AG04450 (cell line): ENCODE results near the gene MGST2. TPM values are rescaled to one million over a fixed set of nuclear protein-coding genes. Genes with fewer than 3 reads are reported as not detected.

Experiments used
- CTCF ChIA-PET: fragments of 300-600, 350-600 bp; formaldehyde crosslinking; extraction: SDS; loops from one replicate; lab custom pipeline; 2022; ENCODE audit warnings: antibody characterized with exemption, inconsistent platforms; lab: Charles Lee
- POLR2A ChIA-PET: fragments of 350-600 bp; formaldehyde crosslinking; extraction: SDS; loops from one replicate; lab custom pipeline; 2021; ENCODE audit warnings: antibody characterized with exemption, inconsistent platforms; lab: Yijun Ruan, JAX
- DNase-seq: peaks from one replicate; pipeline ENCODE4 v3.0.0-alpha.2; 2011; ENCODE audit warnings: low read depth, low spot score
- H3K27ac ChIP-seq: one replicate; pipeline ENCODE4 v1.5.1; 2012; ENCODE audit warnings: low read depth, low read length, control low read depth
- H3K27me3 ChIP-seq: one replicate; pipeline ENCODE4 v1.6.0; 2012; ENCODE audit warnings: low read length; ENCODE audit not compliant: control insufficient read depth, insufficient read depth
- H3K4me3 ChIP-seq: 2 replicates; pipeline ENCODE4 v1.5.1; 2011; ENCODE audit warnings: mild to moderate bottlenecking, low read depth, low read length, control low read depth
- H3K9me3 ChIP-seq: 2 replicates; pipeline ENCODE4 v1.5.1; 2012; ENCODE audit warnings: low read length; ENCODE audit not compliant: control insufficient read depth, insufficient read depth
- polyA plus RNA-seq: library from polyadenylated mRNA; depleted of rRNA; stranded (reverse); fragments of >200 nt; gene quantifications from 2 replicates; pipeline ENCODE4 v1.2.3, GENCODE V29; 2011
- TF ChIP-seq, protein P1 (sequence below): IDR thresholded peaks from 2 replicates; pipeline ENCODE4 v1.5.1; 2011; ENCODE audit warnings: low read depth, low read length, control low read depth, inconsistent platforms

MGST2 gene
- polyA plus RNA-seq, 1 experiment = 21.9 TPM

DNA sequence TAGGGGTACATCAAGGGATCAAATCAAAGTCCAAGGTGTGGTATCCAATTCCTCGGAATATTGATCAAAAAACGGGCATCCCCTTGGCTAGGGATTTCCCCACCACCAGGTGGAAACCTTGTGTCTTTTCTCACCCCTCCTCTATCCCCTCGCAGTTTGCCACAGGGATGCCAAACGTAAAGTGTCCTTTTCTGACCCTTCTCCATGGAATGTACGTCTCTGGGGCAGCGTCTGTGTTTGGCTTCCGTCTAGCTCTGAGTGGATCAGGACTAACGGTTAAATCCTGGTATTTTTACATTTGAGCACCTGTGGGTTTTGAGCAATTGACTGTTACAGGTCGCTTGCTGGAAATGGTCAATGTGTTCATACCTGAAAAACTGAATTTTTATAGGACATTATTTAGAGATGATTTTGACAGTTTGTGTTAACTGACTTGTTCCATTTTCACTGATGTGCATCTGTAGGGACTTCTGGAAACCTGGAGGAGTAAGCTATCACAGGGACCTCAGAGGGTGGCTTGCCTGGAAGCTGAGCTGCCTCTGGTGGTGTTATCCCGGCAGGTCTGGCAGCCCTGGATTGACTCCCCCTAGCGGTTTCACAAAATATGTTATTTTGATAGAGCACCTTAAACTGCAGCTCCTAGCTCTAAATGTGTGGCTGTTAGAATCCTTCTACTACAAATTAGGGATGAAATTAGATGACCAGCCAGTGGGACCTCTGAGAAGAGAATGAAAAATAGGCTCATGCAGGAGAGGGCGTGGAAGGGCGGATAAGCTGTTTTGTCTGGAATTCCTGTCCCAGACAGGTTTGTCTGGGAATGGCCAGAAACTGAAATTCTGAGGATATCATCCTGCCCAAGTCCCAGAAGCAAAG lies 8.8 kb upstream of the MGST2 start:
- H3K27ac ChIP-seq = no peak overlapping the region
- POLR2A ChIA-PET = interaction anchor here (0.7 kb wide), 1 partner anchor 902 kb away, joined by 5 read pairs; no protein-coding TSS in a partner anchor

DNA sequence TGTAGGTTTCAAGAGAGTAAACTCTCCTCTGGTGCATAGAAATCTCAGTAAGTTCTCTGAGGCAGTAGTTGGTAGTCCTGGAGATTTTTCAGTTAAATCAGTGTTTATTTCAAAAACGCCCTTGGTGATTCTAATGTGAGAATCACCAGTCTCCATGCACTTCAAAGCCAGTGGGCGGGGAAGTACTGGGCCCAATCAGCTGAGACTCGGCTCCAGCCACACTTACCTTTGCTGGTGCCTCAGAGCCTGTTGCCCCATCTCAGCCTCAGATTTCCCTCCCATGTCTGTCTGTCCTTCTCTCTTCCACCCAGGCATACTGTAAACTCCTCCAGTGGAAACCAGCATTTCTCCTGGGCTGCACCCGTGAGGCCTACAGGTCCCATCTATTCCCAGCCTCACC lies 7.4 kb upstream of the MGST2 start:
- TF ChIP-seq, protein P1, sequence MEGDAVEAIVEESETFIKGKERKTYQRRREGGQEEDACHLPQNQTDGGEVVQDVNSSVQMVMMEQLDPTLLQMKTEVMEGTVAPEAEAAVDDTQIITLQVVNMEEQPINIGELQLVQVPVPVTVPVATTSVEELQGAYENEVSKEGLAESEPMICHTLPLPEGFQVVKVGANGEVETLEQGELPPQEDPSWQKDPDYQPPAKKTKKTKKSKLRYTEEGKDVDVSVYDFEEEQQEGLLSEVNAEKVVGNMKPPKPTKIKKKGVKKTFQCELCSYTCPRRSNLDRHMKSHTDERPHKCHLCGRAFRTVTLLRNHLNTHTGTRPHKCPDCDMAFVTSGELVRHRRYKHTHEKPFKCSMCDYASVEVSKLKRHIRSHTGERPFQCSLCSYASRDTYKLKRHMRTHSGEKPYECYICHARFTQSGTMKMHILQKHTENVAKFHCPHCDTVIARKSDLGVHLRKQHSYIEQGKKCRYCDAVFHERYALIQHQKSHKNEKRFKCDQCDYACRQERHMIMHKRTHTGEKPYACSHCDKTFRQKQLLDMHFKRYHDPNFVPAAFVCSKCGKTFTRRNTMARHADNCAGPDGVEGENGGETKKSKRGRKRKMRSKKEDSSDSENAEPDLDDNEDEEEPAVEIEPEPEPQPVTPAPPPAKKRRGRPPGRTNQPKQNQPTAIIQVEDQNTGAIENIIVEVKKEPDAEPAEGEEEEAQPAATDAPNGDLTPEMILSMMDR = no peak
- CTCF ChIA-PET = interaction anchor here (0.6 to 13.9 kb wide), 22 partner anchors 9 to 951 kb away, joined by 3 to 232 read pairs (median 4); partner anchors contain the start of gene MGST2
- no peak for DNase-seq

More for the DNA sequence above, 8.8 kb upstream of the MGST2 start:
- TF ChIP-seq, protein P1 = peak; percentile 92
- H3K9me3 ChIP-seq = no peaks in the 10 kb centered on the region
- CTCF ChIA-PET = interaction anchor here (0.6 to 13.9 kb wide), 57 partner anchors 10 to 953 kb away, joined by 3 to 232 read pairs (median 4); partner anchors contain the start of gene MGST2
- peak; percentile 51 for DNase-seq
- H3K27me3 ChIP-seq = no peaks in the 10 kb centered on the region
- no peak overlapping the region for H3K4me3 ChIP-seq

DNA sequence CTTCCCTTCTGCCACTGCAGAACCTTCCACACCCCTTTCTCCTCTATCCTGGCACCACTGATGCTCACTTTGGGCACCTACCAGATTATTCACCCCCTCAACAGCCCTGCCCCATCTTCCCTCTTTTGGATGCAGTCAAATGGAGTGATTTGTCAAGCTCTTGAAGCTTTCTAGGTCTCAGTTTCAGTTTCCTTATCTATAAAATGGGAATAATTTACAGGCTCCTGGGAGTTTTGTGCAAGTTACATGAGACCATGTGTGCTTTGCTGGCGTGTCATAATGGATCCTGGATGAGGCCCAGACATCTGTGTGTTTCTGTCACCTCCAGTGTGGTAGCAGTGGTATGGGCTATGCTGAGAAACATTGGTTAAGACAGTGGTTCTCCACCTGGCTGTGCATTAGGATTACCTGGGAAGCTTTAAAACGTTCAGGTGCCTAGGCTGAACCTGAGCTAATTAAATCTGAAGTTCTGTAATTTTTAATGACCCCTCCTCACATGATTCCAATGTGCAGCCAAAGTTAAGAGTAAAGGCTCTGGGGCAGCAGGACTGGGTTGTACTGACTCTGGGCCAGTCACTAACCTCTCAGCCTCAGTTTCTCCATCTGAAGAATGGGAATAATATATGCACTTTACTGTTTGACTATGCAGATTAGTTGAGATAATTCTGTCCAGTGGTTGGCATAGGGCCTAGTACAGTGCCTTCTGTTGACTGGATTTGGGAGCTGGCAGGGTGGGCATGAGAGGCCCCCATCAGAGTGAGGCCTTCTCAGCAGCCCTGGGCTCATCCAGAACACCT lies 6.8 kb upstream of the MGST2 start:
- TF ChIP-seq, protein P1 = no peak
- no peaks in the 10 kb centered on the region for H3K27me3 ChIP-seq
- no peak overlapping the region for H3K27ac ChIP-seq
- H3K9me3 ChIP-seq = no peaks in the 10 kb centered on the region
- ChIA-PET POLR2A (no interaction called here), CTCF (interaction anchor here (0.7 to 13.9 kb wide), 8 partner anchors 8 to 438 kb away, joined by 3 to 232 read pairs (median 4); partner anchors contain the start of gene MGST2)
- no peak overlapping the region for H3K4me3 ChIP-seq
- no peak for DNase-seq

More for the DNA sequence above, 7.4 kb upstream of the MGST2 start:
- no peaks in the 10 kb centered on the region for H3K27me3 ChIP-seq
- H3K4me3 ChIP-seq = no peak overlapping the region
- no peaks in the 10 kb centered on the region for H3K9me3 ChIP-seq
- H3K27ac ChIP-seq = peak overlapping the region; percentile 0
- POLR2A ChIA-PET = interaction anchor here (0.8 kb wide), 1 partner anchor 26 kb away, joined by 4 read pairs; no protein-coding TSS in a partner anchor

DNA sequence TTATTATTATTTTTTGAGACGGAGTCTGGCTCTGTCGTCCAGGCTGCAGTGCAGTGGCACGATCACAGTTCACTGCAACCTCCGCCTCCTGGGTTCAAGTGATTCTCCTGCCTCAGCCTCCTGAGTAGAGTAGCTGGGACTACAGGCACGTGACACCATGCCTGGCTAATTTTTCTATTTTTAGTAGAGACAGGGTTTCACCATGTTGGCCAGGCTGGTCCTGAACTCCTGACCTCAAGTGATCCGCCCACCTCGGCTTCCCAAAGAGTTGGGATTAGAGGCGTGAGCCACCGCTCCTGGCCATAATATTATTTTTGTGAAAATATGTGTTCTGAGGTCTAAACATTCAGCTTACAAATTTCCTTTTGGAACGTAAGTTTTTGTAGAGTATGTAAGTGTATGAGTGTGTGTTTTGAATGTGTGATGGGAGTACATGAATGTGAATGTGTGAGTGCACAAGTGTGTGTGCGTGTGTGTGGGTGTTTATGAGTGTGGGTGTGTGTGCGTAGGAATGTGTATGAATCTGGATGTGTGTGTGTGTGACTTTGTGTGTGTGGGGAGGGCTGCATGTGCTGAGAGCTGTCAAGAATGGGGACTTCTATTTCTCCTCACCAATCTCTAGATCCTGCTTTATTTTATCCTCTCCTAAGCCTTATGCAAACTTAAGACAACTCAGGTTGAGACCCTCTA lies 5.7 kb upstream of the MGST2 start:
- Histone ChIP-seq H3K9me3 (no peaks in the 10 kb centered on the region), H3K4me3 (no peak overlapping the region), H3K27ac (no peak overlapping the region), H3K27me3 (no peaks in the 10 kb centered on the region)
- CTCF ChIA-PET = interaction anchor here (1.2 to 1.6 kb wide), 3 partner anchors 8 to 593 kb away, joined by 5 to 8 read pairs (median 8); no protein-coding TSS in a partner anchor
- TF ChIP-seq, protein P1 = no peak
- POLR2A ChIA-PET = no interaction called here
- DNase-seq = no peak
